DND-41 (cell line): ENCODE data around the gene PHACTR1.

Experiments used
- EZH2 ChIP-seq: IDR thresholded peaks from 3 replicates; pipeline ENCODE4 v1.6.1; 2012; ENCODE audit warnings: borderline replicate concordance, low read depth, mild to moderate bottlenecking, moderate library complexity, low read length, inconsistent platforms; ENCODE audit not compliant: severe bottlenecking
- TF ChIP-seq, protein P1 (sequence below): IDR thresholded peaks from 2 replicates; pipeline ENCODE4 v1.5.1; 2012; ENCODE audit warnings: borderline replicate concordance, low read length, moderate library complexity, mild to moderate bottlenecking; ENCODE audit not compliant: poor library complexity, severe bottlenecking; ENCODE audit errors: extremely low read depth

DNA sequence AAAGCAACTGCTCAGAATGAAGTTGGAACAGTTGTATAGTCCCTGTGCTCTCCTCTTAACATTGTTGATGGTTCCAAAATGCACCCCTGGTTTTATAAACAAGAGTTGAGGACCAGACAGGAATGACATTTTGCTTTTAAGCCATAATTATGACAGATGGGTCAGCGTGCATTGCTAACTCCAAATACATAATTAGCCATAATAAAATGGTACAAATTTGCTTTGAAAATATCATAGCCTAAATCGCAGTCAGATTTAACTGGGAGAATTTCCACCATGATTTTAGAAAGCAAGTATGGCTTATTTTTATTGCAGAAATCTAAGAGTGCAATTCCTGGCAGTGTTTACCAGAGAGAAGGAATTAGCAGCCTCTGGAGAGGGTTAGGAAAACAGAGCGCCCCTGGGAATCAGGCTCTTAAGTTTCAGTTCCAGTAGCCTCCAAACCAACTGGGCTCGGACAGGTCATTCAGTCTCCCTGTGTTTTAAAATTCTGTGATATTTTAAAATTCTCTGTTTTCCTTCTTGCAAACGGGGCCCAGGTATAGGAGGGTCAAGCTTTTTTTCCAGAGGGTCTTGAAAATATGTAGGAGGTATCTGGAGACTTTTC lies 309.4 kb downstream of the PHACTR1 start:
- TF ChIP-seq, protein P1, sequence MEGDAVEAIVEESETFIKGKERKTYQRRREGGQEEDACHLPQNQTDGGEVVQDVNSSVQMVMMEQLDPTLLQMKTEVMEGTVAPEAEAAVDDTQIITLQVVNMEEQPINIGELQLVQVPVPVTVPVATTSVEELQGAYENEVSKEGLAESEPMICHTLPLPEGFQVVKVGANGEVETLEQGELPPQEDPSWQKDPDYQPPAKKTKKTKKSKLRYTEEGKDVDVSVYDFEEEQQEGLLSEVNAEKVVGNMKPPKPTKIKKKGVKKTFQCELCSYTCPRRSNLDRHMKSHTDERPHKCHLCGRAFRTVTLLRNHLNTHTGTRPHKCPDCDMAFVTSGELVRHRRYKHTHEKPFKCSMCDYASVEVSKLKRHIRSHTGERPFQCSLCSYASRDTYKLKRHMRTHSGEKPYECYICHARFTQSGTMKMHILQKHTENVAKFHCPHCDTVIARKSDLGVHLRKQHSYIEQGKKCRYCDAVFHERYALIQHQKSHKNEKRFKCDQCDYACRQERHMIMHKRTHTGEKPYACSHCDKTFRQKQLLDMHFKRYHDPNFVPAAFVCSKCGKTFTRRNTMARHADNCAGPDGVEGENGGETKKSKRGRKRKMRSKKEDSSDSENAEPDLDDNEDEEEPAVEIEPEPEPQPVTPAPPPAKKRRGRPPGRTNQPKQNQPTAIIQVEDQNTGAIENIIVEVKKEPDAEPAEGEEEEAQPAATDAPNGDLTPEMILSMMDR: no peak
- TF ChIP-seq EZH2: no peak
